ENCODE results near the gene NGEF.

The NGEF gene

DNA sequence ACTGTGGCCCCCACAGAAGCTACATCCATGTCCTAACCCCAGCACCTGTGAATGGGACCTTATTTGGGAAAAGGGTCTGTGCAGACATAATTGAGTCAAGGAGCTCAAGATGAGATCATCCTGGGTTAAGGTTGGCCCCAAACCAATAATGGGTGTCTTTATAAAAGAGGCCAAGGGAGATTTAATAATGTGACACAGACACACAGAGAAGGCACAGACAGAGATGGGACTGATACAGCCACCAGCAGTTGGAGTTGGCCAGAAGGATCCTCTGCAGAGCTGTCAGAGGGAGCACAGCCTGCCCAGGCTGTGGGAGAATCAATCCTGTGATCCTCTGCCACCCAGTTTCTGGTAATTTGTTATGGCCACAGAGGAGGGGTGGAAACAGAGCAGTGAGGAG lies 116.9 kb downstream of the NGEF start:
- ATAC-seq = no peak

DNA sequence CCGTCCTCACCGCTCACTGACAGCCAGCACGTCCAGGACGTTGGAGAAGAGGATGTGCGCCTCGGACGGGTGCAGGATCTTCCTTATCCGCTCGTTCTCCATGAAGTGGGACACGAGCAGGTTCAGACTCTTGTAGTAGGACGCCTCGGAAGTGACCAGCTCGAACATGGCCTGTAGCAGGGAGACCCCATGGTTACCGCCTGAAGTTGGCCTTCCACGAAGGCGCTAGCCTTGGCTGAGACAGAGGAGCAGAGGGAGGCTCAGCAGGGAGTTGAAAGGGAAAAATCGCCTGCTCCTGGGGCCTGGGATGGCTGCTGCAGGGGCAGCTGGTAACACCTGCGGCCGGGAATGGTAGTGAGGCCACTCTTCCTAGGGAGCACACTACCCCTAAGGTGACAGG lies 118.3 kb downstream of the NGEF start:
- no peak for ATAC-seq

- ATAC-seq = no peak
Measured at GRCh38 chr2:232894251-232894650, 118.8 kb downstream of the NGEF start.

- ATAC-seq = no peak
Measured at GRCh38 chr2:232893834-232894233, 119.2 kb downstream of the NGEF start.

DNA sequence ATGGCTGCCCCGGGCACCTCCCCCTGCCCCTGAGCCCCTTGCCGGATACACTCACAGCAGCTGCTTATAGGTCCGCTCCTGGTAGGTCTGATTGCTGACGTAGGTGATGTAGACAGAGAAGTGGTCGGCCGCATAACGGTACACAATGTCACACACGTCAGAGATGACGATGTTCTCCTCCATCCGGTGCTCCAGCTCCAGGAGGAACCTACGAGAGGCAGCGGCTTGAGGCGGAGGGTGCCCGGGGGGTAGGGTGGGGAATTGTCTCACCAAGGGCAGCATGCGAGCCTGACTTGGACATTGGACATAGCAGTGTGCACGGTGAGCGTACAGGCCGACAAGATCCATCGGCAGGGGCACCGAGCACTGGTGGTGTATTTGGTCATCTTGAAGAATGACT lies 120.2 kb downstream of the NGEF start:
- ATAC-seq = no peak

DNA sequence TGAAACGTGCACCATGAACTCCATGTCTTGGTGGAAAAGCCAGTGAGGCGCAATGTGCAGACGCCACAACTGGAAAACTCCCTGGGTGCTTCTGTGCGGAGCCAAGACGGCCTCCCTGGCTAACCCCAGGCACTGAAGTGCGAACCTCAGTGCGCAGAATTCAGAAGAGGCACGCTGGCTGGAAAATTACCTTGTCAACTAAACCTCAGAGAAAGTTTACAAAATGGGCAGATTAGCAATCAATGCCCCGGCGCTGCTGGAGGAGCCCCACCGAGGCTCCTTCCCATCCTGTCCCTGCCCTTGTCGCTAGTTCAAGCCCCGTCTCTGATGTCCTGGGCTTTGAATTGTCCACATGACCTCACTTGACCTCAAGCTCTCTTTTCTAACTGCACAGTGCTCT lies 120.8 kb downstream of the NGEF start:
- no peak for ATAC-seq

- no peak for ATAC-seq
Measured at GRCh38 chr2:232891621-232892071, 121.4 kb downstream of the NGEF start.

DNA sequence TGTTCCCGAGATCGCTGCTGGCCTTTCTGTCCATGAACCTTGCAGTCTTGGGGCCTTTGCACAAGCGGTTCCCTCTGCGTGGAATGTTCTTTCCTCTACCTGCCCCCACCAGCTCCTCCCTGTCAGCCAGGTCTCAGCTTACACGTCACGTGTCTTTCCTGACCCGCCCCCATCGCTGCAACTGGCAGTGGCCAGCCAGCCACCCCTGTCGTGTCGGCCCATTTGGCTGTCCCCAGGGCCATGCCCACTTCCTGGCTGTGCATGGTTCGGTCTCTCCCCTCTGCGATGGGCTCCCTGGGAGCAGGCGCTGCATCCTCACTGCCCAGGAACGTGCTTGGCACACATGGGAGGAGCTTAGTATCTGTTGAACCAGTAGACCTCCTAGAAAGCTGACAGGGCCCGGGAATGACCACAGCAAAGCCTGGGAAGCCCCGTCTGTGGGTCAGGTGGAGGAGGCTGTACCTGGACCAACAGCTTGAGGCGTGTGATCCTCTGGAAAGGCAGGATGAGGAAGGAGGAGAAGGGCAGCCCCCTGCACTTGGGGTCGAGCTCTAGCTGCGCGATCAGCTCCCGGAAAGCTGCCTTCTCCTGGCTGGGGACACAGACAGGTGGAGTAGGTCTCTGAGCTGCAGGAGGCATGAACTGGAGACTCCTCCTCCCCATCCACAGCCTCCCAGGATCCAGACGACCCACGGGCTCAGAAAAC lies 122.0 kb downstream of the NGEF start:
- ATAC-seq = no peak

DNA sequence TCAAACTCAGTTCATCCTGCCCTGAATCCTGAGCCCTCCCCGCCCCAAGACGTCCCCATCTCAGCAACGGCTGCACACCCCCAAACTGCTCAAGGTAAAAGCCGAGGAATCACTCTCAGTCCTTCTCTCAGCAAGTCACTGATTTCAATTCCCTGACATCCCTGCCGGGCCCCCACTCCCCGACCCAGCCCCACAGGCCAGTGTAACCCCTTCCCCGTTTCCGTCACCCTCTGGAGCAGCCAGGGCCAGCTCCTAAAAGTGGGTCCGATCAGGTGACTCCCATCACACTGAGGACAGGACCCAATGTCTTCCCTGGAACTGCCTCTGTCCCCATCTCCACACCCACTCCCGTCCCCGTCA lies 122.5 kb downstream of the NGEF start:
- no peak for ATAC-seq

DNA sequence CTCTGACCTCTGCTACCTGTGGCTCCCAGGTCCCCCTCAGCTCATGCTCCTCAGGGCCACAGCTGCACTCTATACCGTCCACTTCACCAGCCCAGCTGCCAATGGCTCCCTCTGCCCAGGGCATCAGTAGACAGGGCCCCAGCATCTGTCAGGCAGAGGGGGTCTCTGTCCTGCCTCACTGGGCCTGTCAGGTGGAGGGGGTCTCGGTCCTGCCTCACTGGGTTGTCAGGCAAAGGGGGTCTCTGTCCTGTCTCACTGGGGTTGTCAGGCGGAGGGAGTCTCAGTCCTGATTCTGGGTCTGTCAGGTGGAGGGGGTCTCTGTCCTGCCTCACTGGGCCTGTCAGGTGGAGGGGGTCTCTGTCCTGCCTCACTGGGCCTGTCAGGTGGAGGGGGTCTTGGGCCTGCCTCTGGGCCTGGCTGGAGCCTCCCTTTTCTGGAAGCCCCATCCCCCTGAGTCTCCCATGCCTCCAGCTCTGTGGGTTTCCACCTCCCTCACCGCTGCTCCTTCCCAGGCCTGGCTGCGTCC lies 123.1 kb downstream of the NGEF start:
- no peak for ATAC-seq

DNA sequence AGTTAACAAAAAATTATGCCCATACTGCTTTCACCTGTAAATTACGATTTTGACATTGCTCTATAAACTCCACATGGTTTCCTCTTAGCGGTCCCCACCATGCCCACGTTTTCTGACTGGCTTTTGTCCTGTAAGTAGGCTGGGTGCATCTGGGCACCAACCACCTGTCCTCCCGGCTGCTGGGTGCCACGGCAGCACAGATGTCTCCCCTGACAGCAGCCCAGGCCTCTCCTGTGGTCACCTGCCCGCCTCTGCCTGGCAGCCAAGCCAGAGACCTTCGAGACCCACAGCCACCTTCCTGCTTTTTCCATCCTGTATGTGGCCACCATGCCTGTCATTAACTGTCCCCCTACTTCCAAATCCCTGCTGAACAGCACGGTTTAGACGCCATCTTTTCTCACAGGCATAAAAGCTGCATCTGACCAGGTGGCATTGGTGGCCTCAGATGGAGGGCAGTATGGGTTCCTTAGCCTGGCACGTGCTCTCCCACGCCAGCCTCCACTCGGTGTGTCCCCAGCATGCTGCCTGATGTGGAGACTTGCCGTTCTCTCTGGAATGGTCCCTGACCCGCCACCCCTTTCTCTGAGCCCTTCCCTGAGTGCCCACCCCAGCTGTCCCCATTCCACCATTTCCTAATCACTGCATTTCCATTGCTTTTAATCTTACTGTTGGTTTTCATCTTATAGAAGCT lies 124.1 kb downstream of the NGEF start:
- ATAC-seq = no peak

DNA sequence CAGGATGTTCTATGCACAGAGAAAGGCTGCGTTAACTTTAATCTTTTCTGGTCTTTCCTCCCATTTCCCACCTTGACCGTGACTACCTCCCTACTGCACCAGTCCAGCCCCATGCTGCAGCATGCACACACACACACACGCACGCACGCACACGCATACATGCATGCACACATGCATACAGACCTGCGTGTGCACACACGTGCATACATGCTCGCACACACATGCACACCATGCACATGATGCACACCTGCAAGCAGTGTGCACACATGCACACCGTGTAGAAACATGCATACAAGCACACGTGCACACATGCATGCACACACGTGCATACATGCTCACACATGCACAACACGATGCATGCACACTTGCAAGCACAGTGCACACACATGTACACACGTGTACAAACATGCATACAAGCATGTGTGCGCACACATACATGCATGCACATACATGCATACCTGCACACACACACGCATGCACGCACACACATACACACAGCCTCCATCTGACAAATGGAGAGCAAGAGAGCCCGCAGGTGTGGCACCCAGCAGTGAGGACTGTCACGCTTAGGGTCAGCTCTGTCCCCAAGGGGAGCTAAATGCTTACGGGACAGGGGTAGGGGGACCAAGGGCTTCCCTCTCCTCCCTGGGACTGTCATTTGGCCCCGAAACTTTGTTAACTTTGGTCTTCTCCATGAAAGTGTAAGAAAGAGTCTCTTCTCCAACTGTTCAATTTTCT lies 124.8 kb downstream of the NGEF start:
- no peak for ATAC-seq

DNA sequence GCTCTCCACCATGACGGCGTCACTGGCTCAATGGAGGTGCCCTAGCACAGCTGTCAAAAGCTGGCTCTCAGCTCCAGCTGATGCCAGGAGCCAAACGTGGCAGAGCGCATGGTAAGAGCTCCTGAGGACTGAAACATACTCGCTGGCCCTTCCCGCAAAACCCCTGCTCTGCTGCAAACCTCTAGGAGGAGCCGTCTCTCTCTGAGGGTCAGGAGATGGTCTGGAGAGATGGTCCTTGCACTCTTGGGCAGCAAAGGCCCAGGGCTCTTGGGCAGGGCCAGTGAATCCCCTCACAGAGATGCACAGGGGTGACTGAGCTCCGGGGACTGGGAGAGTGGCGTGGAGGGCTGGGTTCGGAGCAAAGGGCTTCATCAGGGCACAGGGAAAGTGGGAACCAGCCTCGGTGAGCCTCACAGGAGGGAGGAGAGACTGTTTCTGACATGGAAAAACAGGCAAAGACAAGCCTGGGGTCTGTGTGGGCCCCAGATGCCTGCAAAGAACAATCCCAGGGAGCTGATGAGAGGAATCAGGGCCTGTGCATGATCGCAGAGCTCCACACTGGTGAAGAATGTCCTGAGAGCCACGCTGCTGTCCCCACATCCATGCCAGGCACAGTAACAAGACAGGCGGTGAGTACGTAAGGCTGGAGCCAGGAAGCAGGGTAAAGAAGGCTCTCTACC lies 125.7 kb downstream of the NGEF start:
- ATAC-seq = no peak

- ATAC-seq = no peak
Measured at GRCh38 chr2:232886632-232887031, 126.4 kb downstream of the NGEF start.

DNA sequence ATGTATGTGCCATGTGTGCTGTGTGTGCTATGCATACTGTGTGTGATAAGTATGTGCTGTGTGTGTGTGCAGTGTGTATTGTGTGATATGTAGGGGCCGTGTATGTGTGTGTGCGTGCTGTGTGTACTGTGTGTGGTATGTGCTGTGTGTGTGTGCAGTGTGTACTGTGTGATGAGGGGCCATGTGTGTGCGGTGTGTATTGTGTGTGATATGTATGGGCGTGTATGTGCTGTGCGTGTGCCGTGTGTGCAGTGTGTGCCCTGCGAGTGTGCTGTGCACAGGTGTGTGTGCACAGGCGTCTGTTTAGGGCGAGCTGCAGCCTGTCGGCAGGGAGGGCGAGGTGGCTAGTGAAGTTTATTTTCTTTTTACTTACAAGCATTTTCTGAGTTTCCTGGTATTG lies 126.9 kb downstream of the NGEF start:
- no peak for ATAC-seq

DNA sequence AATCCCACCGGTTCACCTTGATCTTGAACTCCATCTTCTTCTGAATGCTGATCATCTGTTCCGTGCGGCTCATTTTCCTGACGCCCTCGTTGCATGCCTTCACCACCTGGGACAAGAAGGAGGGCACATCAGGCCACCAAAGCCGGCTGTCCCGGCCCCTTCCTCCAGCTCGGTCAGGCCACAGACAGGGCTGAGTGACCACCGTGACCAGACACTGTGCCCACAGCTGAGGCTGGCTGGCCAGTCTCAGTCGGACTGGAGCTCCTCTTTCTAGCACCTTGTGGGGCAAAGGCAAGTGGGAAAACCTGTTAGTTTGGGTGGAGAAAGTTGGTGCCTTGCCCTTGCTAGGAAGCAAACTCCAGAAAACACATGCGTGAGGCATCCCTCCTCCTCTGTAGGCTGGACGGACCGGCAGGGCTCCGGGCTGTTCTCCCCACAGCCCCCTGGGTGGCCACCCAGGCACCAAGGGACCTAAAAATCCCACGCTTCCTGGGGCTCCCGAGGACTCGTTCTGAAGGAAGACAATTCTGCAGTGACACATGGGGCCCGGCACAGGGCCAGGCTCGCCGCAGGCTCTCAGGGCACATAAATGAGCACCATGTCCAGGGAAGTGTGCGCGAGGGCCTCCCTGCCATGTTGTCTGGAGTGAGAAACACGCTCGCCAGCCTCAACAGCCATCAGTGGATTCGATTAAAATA lies 127.6 kb downstream of the NGEF start:
- ATAC-seq = no peak

- no peak for ATAC-seq
Measured at GRCh38 chr2:232884549-232885263, 128.3 kb downstream of the NGEF start.

DNA sequence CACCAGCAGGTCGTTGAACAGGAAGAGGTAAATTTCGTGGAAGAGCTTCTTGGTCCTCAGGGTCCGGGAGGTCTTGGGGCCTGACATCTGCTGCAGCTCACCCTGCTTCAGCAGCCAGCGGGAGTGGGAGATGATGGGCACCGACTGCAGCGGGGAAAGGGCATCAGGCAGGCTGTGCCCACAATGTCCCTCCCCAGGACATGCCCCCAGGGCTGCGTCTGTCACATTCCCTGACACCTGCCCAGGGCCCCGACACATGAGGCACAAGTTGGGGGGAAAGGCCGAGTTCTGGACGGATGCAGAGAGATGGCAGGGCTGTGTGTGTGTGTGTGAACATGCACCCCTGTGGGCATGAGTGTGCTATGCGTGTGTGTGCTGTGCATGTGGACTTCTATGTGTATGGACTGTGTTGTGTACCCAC lies 129.0 kb downstream of the NGEF start:
- no peak for ATAC-seq

GRCh38 chr2:232883116-232883721 lies 129.8 kb downstream of the NGEF start:
- ATAC-seq = no peak

DNA sequence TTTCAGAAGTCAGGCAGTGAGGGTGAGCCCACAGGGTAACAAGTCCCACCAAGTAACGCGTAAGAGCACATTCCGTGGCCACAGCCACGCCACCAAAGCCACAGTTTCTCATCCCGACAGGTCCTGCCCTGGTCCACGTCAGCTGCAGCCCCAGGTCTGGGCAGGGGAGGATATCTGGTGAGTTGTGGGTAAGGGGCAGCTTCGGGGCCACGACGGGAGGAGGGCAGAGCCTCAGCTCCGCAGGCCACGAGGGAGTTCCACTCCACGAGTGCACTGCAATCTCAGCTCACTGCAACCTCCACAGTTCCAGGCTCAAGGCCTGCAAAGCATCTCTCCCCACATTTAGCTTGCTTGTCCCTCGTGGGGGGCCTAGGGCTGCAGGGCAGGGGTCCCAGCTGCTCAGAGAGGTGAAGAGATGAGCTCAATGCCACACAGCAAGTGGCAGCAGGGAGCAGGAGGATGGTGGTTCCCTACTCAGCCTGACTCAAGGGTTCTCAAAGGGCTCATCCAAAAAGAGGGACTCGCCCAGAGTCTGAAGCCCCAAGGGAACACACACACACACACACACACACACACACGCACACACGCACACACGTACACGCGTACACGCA lies 130.4 kb downstream of the NGEF start:
- no peak for ATAC-seq

GRCh38 chr2:232882085-232882484 lies 131.0 kb downstream of the NGEF start:
- ATAC-seq = no peak

Data from activated CD4-positive, CD25-positive, alpha-beta regulatory T cell treated with anti-CD3 and anti-CD28 coated beads, Interleukin-2, amount 50 U/mL, for 24 hours (primary cell).